Activated B cell treated with CpG ODN at 0.5 μM for 24 hours (primary cell): ENCODE data around the gene DMTF1. TPM values are rescaled to one million over a fixed set of nuclear protein-coding genes. Genes with fewer than 3 reads are reported as not detected.
"Not testable (repeated sequence)": the region's sequence is repeated elsewhere in the genome, so short reads cannot be mapped to it uniquely, and the experiment has no call there.

Source experiments
- ATAC-seq: fragments of 200-7000 bp; cut with Tn5 transposase; one replicate; pipeline ENCODE4 v1.10.0; 2021; ENCODE audit warnings: low read depth, mild to moderate bottlenecking, moderate library complexity
- CTCF ChIA-PET: fragments of 350-600 bp; sonication (Branson Sonifier 250); formaldehyde crosslinking; loops from one replicate; lab custom pipeline; 2021; ENCODE audit warnings: antibody characterized with exemption; lab: Charles Lee
- POLR2A ChIA-PET: fragments of 350-600 bp; sonication (Branson Sonifier 250); formaldehyde crosslinking; loops from one replicate; lab custom pipeline; 2021; ENCODE audit warnings: antibody characterized with exemption; lab: Charles Lee
- DNase-seq: peaks from one replicate; pipeline ENCODE4 v3.0.0; 2022
- H3K27ac Mint-ChIP-seq: one replicate; pipeline ENCODE4 v1.8.0; 2020; ENCODE audit warnings: mixed read lengths
- H3K27me3 Mint-ChIP-seq: one replicate; pipeline ENCODE4 v1.8.0; 2021; ENCODE audit warnings: mixed read lengths
- H3K36me3 Mint-ChIP-seq: one replicate; pipeline ENCODE4 v1.8.0; 2021; ENCODE audit warnings: low read depth, mixed read lengths
- H3K4me1 Mint-ChIP-seq: one replicate; pipeline ENCODE4 v1.8.0; 2021; ENCODE audit warnings: mixed read lengths
- H3K4me3 Mint-ChIP-seq: one replicate; pipeline ENCODE4 v1.8.0; 2020; ENCODE audit warnings: mild to moderate bottlenecking, mixed read lengths
- H3K9me3 Mint-ChIP-seq: one replicate; pipeline ENCODE4 v1.8.0; 2020; ENCODE audit warnings: mixed read lengths
- intact Hi-C: fragments of 100-400 bp; cut with micrococcal nuclease; formaldehyde crosslinking; loops from one replicate; pipeline ENCODE4 v1.15.1; 2024
- total RNA-seq: library from RNA; stranded (reverse); gene quantifications from 2 replicates; pipeline ENCODE4 v1.2.3, GENCODE V29; 2022
- TF ChIP-seq, protein P1 (sequence below): fragments of 200-600 bp; IDR thresholded peaks from one replicate; pipeline ENCODE4 v1.8.0; 2022; ENCODE audit warnings: antibody characterized with exemption, mild to moderate bottlenecking

The DMTF1 gene
- total RNA-seq, 1 donor from 2014 or later = 175 TPM

DNA sequence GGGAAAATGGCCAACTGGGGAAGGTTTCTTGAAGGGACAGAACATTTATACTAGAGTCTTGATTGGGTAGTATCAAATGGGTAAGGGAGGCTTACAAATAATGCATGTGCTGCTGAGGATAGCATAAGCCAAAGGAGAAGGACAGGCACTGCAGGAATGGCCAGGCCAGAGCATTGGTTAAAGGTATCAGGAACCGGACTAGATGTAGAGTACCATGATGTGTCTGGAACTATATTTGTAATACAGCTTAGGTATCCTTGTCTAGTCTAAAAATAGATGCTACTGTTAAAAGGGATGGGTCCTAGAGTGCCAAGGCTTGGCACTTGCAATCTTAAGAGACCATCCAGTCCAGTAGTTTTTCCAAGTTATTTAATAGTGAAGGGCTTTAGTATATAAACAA, 47.0 kb downstream of the DMTF1 start:
- no peaks in the 10 kb centered on the region for H3K27me3 Mint-ChIP-seq
- no peak for ATAC-seq
- no peak for DNase-seq
- peaks cover 4% of the 10 kb centered on the region for H3K9me3 Mint-ChIP-seq
- H3K27ac Mint-ChIP-seq = peak overlapping the region; percentile 70
- TF ChIP-seq, protein P1, sequence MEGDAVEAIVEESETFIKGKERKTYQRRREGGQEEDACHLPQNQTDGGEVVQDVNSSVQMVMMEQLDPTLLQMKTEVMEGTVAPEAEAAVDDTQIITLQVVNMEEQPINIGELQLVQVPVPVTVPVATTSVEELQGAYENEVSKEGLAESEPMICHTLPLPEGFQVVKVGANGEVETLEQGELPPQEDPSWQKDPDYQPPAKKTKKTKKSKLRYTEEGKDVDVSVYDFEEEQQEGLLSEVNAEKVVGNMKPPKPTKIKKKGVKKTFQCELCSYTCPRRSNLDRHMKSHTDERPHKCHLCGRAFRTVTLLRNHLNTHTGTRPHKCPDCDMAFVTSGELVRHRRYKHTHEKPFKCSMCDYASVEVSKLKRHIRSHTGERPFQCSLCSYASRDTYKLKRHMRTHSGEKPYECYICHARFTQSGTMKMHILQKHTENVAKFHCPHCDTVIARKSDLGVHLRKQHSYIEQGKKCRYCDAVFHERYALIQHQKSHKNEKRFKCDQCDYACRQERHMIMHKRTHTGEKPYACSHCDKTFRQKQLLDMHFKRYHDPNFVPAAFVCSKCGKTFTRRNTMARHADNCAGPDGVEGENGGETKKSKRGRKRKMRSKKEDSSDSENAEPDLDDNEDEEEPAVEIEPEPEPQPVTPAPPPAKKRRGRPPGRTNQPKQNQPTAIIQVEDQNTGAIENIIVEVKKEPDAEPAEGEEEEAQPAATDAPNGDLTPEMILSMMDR = no peak
- peak overlapping the region; percentile 1 for H3K4me3 Mint-ChIP-seq
- intact Hi-C loops = loop anchor here (2.0 kb wide), 1 partner anchor 20 kb away; the partner anchor contains the start of gene TMEM243
- peaks cover 73% of the 10 kb centered on the region for H3K4me1 Mint-ChIP-seq
- CTCF ChIA-PET = interaction anchor here (0.9 to 1.3 kb wide), 3 partner anchors 20 to 38 kb away, joined by 3 read pairs; partner anchors contain the start of gene TMEM243
- POLR2A ChIA-PET = interaction anchor here (1.4 to 10.4 kb wide), 4 partner anchors 9 to 47 kb away, joined by 7 to 143 read pairs (median 8); partner anchors contain the start of genes DMTF1 and TMEM243
- H3K36me3 Mint-ChIP-seq = peaks cover 87% of the 10 kb centered on the region

- Mint-ChIP-seq H3K27ac (peak overlapping the region; percentile 71), H3K4me3 (peak overlapping the region; percentile 0), H3K9me3 (peaks cover 5% of the 10 kb centered on the region), H3K36me3 (peaks cover 86% of the 10 kb centered on the region), H3K4me1 (peaks cover 73% of the 10 kb centered on the region), H3K27me3 (no peaks in the 10 kb centered on the region)
- POLR2A ChIA-PET = interaction anchor here (1.6 to 10.4 kb wide), 3 partner anchors 9 to 16 kb away, joined by 7 to 143 read pairs (median 9); partner anchors contain the start of gene TMEM243
- TF ChIP-seq, protein P1 = no peak
- ATAC-seq = no peak
- no peak for DNase-seq
- intact Hi-C loops = loop anchor here (2.0 kb wide), 2 partner anchors 13 to 19 kb away; partner anchors contain the start of gene TMEM243
- CTCF ChIA-PET = interaction anchor here (1.2 to 1.3 kb wide), 2 partner anchors 36 to 38 kb away, joined by 3 read pairs; no protein-coding TSS in a partner anchor
Measured at GRCh38 chr7:87199700-87200450, 47.6 kb downstream of the DMTF1 start.

GRCh38 chr7:87202208-87202607, 50.0 kb downstream of the DMTF1 start:
- peak overlapping the region; percentile 8 for H3K4me3 Mint-ChIP-seq
- ATAC-seq = no peak
- H3K27ac Mint-ChIP-seq = peak overlapping the region; percentile 46
- no peak for DNase-seq
- no peaks in the 10 kb centered on the region for H3K27me3 Mint-ChIP-seq
- intact Hi-C loops = no loop called here
- H3K36me3 Mint-ChIP-seq = peaks cover 85% of the 10 kb centered on the region
- TF ChIP-seq, protein P1 = no peak
- ChIA-PET CTCF (interaction anchor here (1.2 to 2.9 kb wide), 2 partner anchors 11 to 18 kb away, joined by 6 to 7 read pairs; partner anchors contain the start of gene TMEM243), POLR2A (interaction anchor here (1.8 to 10.4 kb wide), 2 partner anchors 14 to 50 kb away, joined by 6 to 143 read pairs; partner anchors contain the start of genes DMTF1 and TMEM243)
- H3K4me1 Mint-ChIP-seq = peaks cover 74% of the 10 kb centered on the region
- peaks cover 18% of the 10 kb centered on the region for H3K9me3 Mint-ChIP-seq

DNA sequence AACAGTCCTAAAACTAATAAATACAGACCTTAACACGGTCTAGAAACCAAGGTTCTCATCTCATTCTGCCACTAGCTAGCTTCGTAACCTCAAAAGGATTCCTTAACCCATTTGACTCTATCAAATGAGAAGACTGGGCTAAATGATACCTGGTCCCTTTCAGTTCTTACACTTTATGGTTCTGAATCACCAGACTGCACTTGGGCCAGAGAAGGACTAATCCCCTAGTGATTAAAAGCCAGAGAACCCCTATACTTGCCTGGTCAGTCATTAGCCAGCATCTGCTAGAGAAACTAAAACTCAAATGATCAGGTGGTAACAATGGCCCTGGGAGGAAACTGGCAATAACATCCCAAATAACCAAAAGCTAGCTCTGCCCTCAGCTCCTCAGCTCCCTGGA, 50.5 kb downstream of the DMTF1 start:
- DNase-seq (no peak), ATAC-seq (no peak)
- TF ChIP-seq, protein P1 = no peak
- CTCF ChIA-PET = interaction anchor here (2.9 kb wide), 1 partner anchor 10 kb away, joined by 6 read pairs; no protein-coding TSS in a partner anchor
- Mint-ChIP-seq H3K9me3 (peaks cover 18% of the 10 kb centered on the region), H3K4me1 (peaks cover 76% of the 10 kb centered on the region), H3K27ac (peak overlapping the region; percentile 46), H3K36me3 (peaks cover 84% of the 10 kb centered on the region), H3K4me3 (no peak overlapping the region), H3K27me3 (no peaks in the 10 kb centered on the region)
- intact Hi-C loops = no loop called here
- POLR2A ChIA-PET = interaction anchor here (1.8 to 10.4 kb wide), 2 partner anchors 13 to 50 kb away, joined by 6 to 143 read pairs; partner anchors contain the start of genes DMTF1 and TMEM243

DNA sequence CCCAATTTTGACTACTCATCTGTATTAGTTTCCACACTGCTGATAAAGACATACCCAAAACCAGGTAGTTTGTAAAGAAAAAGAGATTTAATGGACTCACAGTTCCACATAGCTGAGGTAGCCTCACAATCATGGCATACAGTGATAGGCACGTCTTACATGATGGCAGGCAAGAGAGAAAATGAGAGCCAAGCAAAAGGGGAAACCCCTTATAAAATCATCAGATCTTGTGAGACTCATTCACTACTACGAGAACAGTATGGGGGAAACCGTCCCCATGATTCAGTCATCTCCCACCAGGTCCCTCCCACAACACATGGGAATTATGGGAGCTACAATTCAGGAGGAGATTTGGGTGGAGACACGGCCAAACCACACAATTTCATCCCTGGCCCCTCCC, 51.7 kb downstream of the DMTF1 start:
- H3K27me3 Mint-ChIP-seq, H3K4me3 Mint-ChIP-seq, ATAC-seq, intact Hi-C loops, DNase-seq, CTCF ChIA-PET: not testable (repeated sequence)
- H3K4me1 Mint-ChIP-seq = peaks cover 78% of the 10 kb centered on the region
- peak overlapping the region; percentile 73 for H3K27ac Mint-ChIP-seq
- POLR2A ChIA-PET = interaction anchor here (10.4 kb wide), 1 partner anchor 12 kb away, joined by 143 read pairs; the partner anchor contains the start of gene TMEM243
- peaks cover 18% of the 10 kb centered on the region for H3K9me3 Mint-ChIP-seq
- peaks cover 84% of the 10 kb centered on the region for H3K36me3 Mint-ChIP-seq
